HepG2 (cell line): ENCODE measurements around the gene YIPF2. TPM values are rescaled to one million over a fixed set of nuclear protein-coding genes. Genes with fewer than 3 reads are reported as not detected.
A peak's percentile ranks its signal among the peaks of the same experiment; 100 is the strongest.

Experiments
- ARID2 ChIP-seq: sonication (generic); formaldehyde crosslinking; IDR thresholded peaks from 2 replicates; pipeline ENCODE4 v1.8.1; 2022; ENCODE audit warnings: mild to moderate bottlenecking, missing genetic modification reagents, borderline replicate concordance
- ATF7-NPFF ChIP-seq: sonication (generic); formaldehyde crosslinking; IDR thresholded peaks from 2 replicates; pipeline ENCODE4 v1.8.1; 2023; ENCODE audit warnings: mild to moderate bottlenecking, low read depth, missing genetic modification reagents, moderate library complexity
- ATRX ChIP-seq: sonication (generic); formaldehyde crosslinking; IDR thresholded peaks from 2 replicates; pipeline ENCODE4 v1.4.0; 2020; ENCODE audit warnings: missing genetic modification reagents, borderline replicate concordance
- CBX5 ChIP-seq: sonication (generic); formaldehyde crosslinking; IDR thresholded peaks from 2 replicates; pipeline ENCODE4 v1.4.0; 2020; ENCODE audit warnings: missing genetic modification reagents, borderline replicate concordance
- ETV5 ChIP-seq: IDR thresholded peaks from 2 replicates; pipeline ENCODE4 v1.6.1; 2018; ENCODE audit warnings: missing biosample characterization, missing genetic modification reagents, inconsistent platforms, borderline replicate concordance
- FOXA3 ChIP-seq: IDR thresholded peaks from 2 replicates; pipeline ENCODE4 v1.6.1; 2016; ENCODE audit warnings: missing genetic modification reagents, missing compliant biosample characterization
- HMGXB3 ChIP-seq: sonication (generic); formaldehyde crosslinking; IDR thresholded peaks from 2 replicates; pipeline ENCODE4 v1.4.0; 2020; ENCODE audit warnings: missing genetic modification reagents, borderline replicate concordance
- HOXA5 ChIP-seq: sonication (generic); formaldehyde crosslinking; IDR thresholded peaks from 2 replicates; pipeline ENCODE4 v1.4.0; 2020; ENCODE audit warnings: missing genetic modification reagents
- MEIS2 ChIP-seq: sonication (generic); formaldehyde crosslinking; IDR thresholded peaks from 2 replicates; pipeline ENCODE4 v1.9.0; 2021; ENCODE audit warnings: mild to moderate bottlenecking, missing genetic modification reagents
- MYPOP ChIP-seq: sonication (generic); formaldehyde crosslinking; IDR thresholded peaks from 2 replicates; pipeline ENCODE4 v1.8.1; 2023; ENCODE audit warnings: mild to moderate bottlenecking, moderate library complexity, missing genetic modification reagents
- REPIN1 ChIP-seq: sonication (generic); formaldehyde crosslinking; IDR thresholded peaks from 2 replicates; pipeline ENCODE4 v1.8.0; 2022; ENCODE audit warnings: missing genetic modification reagents, low read depth, mild to moderate bottlenecking, borderline replicate concordance
- THAP11 ChIP-seq: IDR thresholded peaks from 2 replicates; pipeline ENCODE4 v1.6.1; 2016; ENCODE audit warnings: missing biosample characterization, missing genetic modification reagents
- ZBTB34 ChIP-seq: sonication (generic); formaldehyde crosslinking; IDR thresholded peaks from 2 replicates; pipeline ENCODE4 v1.8.0; 2022; ENCODE audit warnings: mild to moderate bottlenecking, missing genetic modification reagents
- ZEB1 ChIP-seq: IDR thresholded peaks from 2 replicates; pipeline ENCODE4 v1.6.1; 2012; ENCODE audit warnings: mild to moderate bottlenecking, low read depth, inconsistent platforms; ENCODE audit not compliant: insufficient replicate concordance
- ZNF143 ChIP-seq: sonication (generic); formaldehyde crosslinking; IDR thresholded peaks from 2 replicates; pipeline ENCODE4 v1.4.0; 2020; ENCODE audit warnings: missing genetic modification reagents
- ZNF430 ChIP-seq: sonication (generic); formaldehyde crosslinking; IDR thresholded peaks from 2 replicates; pipeline ENCODE4 v1.9.0; 2021; ENCODE audit warnings: mild to moderate bottlenecking, missing genetic modification reagents
- ZNF562 ChIP-seq: sonication (generic); formaldehyde crosslinking; IDR thresholded peaks from 2 replicates; pipeline ENCODE4 v1.8.0; 2022; ENCODE audit warnings: missing genetic modification reagents, borderline replicate concordance
- ZNF614 ChIP-seq: IDR thresholded peaks from 2 replicates; pipeline ENCODE4 v1.6.1; 2018; ENCODE audit warnings: missing biosample characterization, missing genetic modification reagents, inconsistent platforms, borderline replicate concordance
- ZNF704 ChIP-seq: sonication (generic); formaldehyde crosslinking; IDR thresholded peaks from 2 replicates; pipeline ENCODE4 v1.8.1; 2023; ENCODE audit warnings: mild to moderate bottlenecking, inconsistent platforms, moderate library complexity, missing genetic modification reagents, borderline replicate concordance
- ZNF749 ChIP-seq: sonication (generic); formaldehyde crosslinking; IDR thresholded peaks from 2 replicates; pipeline ENCODE4 v1.8.0; 2022; ENCODE audit warnings: mild to moderate bottlenecking, missing genetic modification reagents, moderate library complexity, borderline replicate concordance
- polyA plus RNA-seq, 8 experiments: library from polyadenylated mRNA; depleted of rRNA in 3 of 8; stranded (reverse) in 7 of 8; unstranded in 1 of 8; fragments of >200 nt; fragmentation: Illumina TruSeq in 4 of 8; extraction: Trizol in 4 of 8; gene quantifications; 2 replicates each; pipeline versions ENCODE4 v1.2.1 to v1.2.3, GENCODE V29; 2011 to 2016; ENCODE audit warnings: low read depth in 4 of 8, missing spikeins in 1 of 8, mixed read lengths in 1 of 8; ENCODE audit not compliant: insufficient read depth in 1 of 8
- total RNA-seq, 5 experiments: library from RNA; depleted of rRNA; stranded (reverse); fragments of >200 nt; fragmentation: Illumina TruSeq; extraction: Trizol; gene quantifications; 2 replicates each; pipeline ENCODE4 v1.2.3, GENCODE V29; 2016; ENCODE audit warnings: low read depth in 1 of 5

The YIPF2 gene
- total and polyA plus RNA-seq, 2 of the 13 experiments (the other 11 are each of a cell fraction or from before 2014, with no cell fraction given), result 37.3 to 53.2 TPM

GRCh38 chr19:10928563-10929401, at the start of gene YIPF2, which contains the start of gene TIMM29 (continued):
- TF ChIP-seq HMGXB3 (CRISPR knock-in tag) (peak; percentile 72; the same call in 1 of the 2 replicates), MEIS2 (CRISPR knock-in tag) (peak; percentile 83), REPIN1 (CRISPR knock-in tag) (peak; percentile 52; the same call in 1 of the 2 replicates), THAP11 (CRISPR knock-in tag) (peak; percentile 96), ZEB1 (peak; percentile 97), ETV5 (peak; percentile 61; the same call in 1 of the 2 replicates), ZNF562 (no peak), ZNF143 (peak; percentile 71), ARID2 (CRISPR knock-in tag) (0 out of 2 replicates have a peak, but pooled peaks have one; percentile 66), FOXA3 (peak; percentile 54), HOXA5 (peak; percentile 63), MYPOP (CRISPR knock-in tag) (peak; percentile 61), ATF7-NPFF (peak; percentile 56), ATRX (CRISPR knock-in tag) (no peak), CBX5 (CRISPR knock-in tag) (peak; percentile 22; the same call in 1 of the 2 replicates), ZNF704 (CRISPR knock-in tag) (peak; percentile 75; the same call in 1 of the 2 replicates), ZBTB34 (CRISPR knock-in tag) (0 out of 2 replicates have a peak, but pooled peaks have one; percentile 34), ZNF749 (CRISPR knock-in tag) (peak; percentile 44; the same call in 1 of the 2 replicates), ZNF430 (CRISPR knock-in tag) (peak; percentile 93), ZNF614 (CRISPR knock-in tag) (peak; percentile 74; the same call in 1 of the 2 replicates)
